ENCODE data around the gene LHFPL4. TPM values are rescaled to one million over a fixed set of nuclear protein-coding genes. Genes with fewer than 3 reads are reported as not detected.

The LHFPL4 gene
- total and polyA plus RNA-seq, 9 of the 15 experiments (the other 6 are each of a cell fraction or from before 2014, with no cell fraction given): not detected

- Histone ChIP-seq H3K9me3 (replicated peaks; ENCODE audit: control insufficient read depth, insufficient read depth, low read depth, low read length) (no peaks in the 10 kb centered on the region), H2AFZ (ENCODE audit: low read depth, low read length) (no peak overlapping the region), H3K4me3 (no peak overlapping the region), H3K79me2 (ENCODE audit: control insufficient read depth, insufficient read depth, low read length) (no peaks in the 10 kb centered on the region), H4K20me1 (replicated peaks; ENCODE audit: control insufficient read depth, insufficient read depth, low read length) (no peaks in the 10 kb centered on the region), H3K36me3 (ENCODE audit: control insufficient read depth, insufficient read depth, low read length) (no peaks in the 10 kb centered on the region), H3K9ac (ENCODE audit: insufficient read depth in 1 of 2, low read depth in 2 of 2, low read length in 2 of 2) (no peak overlapping the region), H3K9me1 (ENCODE audit: control insufficient read depth, insufficient read depth, low read length) (no peaks in the 10 kb centered on the region), H3K4me2 (ENCODE audit: insufficient read depth, low read length) (no peak overlapping the region), H3K4me1 (replicated peaks in 1 of 2; ENCODE audit: control insufficient read depth in 2 of 2, insufficient read depth in 2 of 2, low read length in 2 of 2) (peaks cover 0 to 4% of the 10 kb centered on the region in 2 experiments; a peak in 1 of 5 replicates), H3K27ac (ENCODE audit: extremely low read depth, low read depth, low read length) (no peak overlapping the region), H3K27me3 (ENCODE audit: control insufficient read depth in 2 of 2, insufficient read depth in 2 of 2, low read length in 2 of 2) (peaks cover 2 to 3% of the 10 kb centered on the region in 2 experiments; a peak in 4 of 5 replicates)
- FAIRE-seq (no peak), DNase-seq (ENCODE audit: extremely low read depth in 1 of 4, low spot score in 3 of 4) (no peak), ATAC-seq (no peak)
- in situ Hi-C loops (cut with MboI): loop anchor here (25.0 kb wide), 1 partner anchor 797 kb away; the partner anchor contains the start of gene SEC13
- 3% methylated on average over 2 of the region's 2 CpGs for WGBS (ENCODE audit: insufficient coverage, low coverage, missing lambda C conversion rate)
- BruUV-seq (replicated peaks): no TSS peak
- CTCF ChIA-PET (ENCODE audit: low intra/inter-chr PET ratio): no interaction called here
- intact Hi-C loops (cut with micrococcal nuclease): no loop called here
- POLR2A ChIA-PET: interaction anchor here (0.6 to 1.0 kb wide), 2 partner anchors 14 to 291 kb away, joined by 3 to 6 read pairs; no protein-coding TSS in a partner anchor
- TF ChIP-seq HNRNPUL1 (IDR thresholded peaks at IDR 0.05; ENCODE audit: low read length): no peak
- TF ChIP-seq E2F5 (CRISPR knock-in tag; IDR thresholded peaks at IDR 0.05): no peak
- no peak for TF ChIP-seq L3MBTL2 (IDR thresholded peaks at IDR 0.05)
- no peak for TF ChIP-seq ZBTB7A (IDR thresholded peaks at IDR 0.05; ENCODE audit: borderline replicate concordance, control insufficient read depth, low read depth, low read length)
- no peak for TF ChIP-seq ZNF644 (tag; IDR thresholded peaks at IDR 0.05; ENCODE audit: low read depth)
- TF ChIP-seq ZFP1 (CRISPR knock-in tag; IDR thresholded peaks at IDR 0.05): no peak
- TF ChIP-seq CBFB (CRISPR knock-in tag; IDR thresholded peaks at IDR 0.05): no peak
- no peak for TF ChIP-seq HSF4 (CRISPR knock-in tag; IDR thresholded peaks at IDR 0.05; ENCODE audit: borderline replicate concordance)
- no peak for TF ChIP-seq SAFB2 (IDR thresholded peaks at IDR 0.05; ENCODE audit: borderline replicate concordance, low read depth, low read length, severe bottlenecking)
- no peak for TF ChIP-seq MYNN (IDR thresholded peaks at IDR 0.05)
- no peak for TF ChIP-seq MYNN (CRISPR knock-in tag; IDR thresholded peaks at IDR 0.05)
- TF ChIP-seq FOXK2 (conservative IDR thresholded peaks at IDR 0.05 in 1 of 2, IDR thresholded peaks at IDR 0.05 in 1 of 2; ENCODE audit: low read depth in 2 of 2): no peak
- TF ChIP-seq EP300 (IDR thresholded peaks at IDR 0.05; ENCODE audit: low read length): no peak
- TF ChIP-seq CBX5 (IDR thresholded peaks at IDR 0.05; ENCODE audit: borderline replicate concordance, low read depth): no peak
Measured at GRCh38 chr3:9514956-9515355, 38.7 kb downstream of the LHFPL4 start.

All from K562 (cell line).